GM12878 (cell line): Measurements from ENCODE around the gene TCF7L2. TPM values are rescaled to one million over a fixed set of nuclear protein-coding genes. Genes with fewer than 3 reads are reported as not detected.

ENCODE experiments used
- CBX5 ChIP-seq: sonication (generic); IDR thresholded peaks from 2 replicates; pipeline ENCODE4 v1.6.1; 2016; ENCODE audit warnings: low read depth, moderate library complexity, mild to moderate bottlenecking, inconsistent platforms
- CREM ChIP-seq: IDR thresholded peaks from 2 replicates; pipeline ENCODE4 v1.6.1; 2014; ENCODE audit warnings: antibody characterized with exemption, low read depth
- DPF2 ChIP-seq: fragments of 450-650 bp; IDR thresholded peaks from 2 replicates; pipeline ENCODE4 v1.6.1; 2017; ENCODE audit warnings: mild to moderate bottlenecking
- ESRRA ChIP-seq: IDR thresholded peaks from 2 replicates; pipeline ENCODE4 v1.6.1; 2012; ENCODE audit warnings: mild to moderate bottlenecking, low read length, improper control_type of control experiment
- FOXK2 ChIP-seq: fragments of 450-650 bp; IDR thresholded peaks from 2 replicates; pipeline ENCODE4 v1.6.1; 2017; ENCODE audit warnings: mild to moderate bottlenecking, moderate library complexity
- JUND ChIP-seq: IDR thresholded peaks from 2 replicates; pipeline ENCODE4 v1.6.1; 2012; ENCODE audit warnings: low read depth, mild to moderate bottlenecking, low read length, improper control_type of control experiment, moderate library complexity
- KDM1A ChIP-seq: fragments of 200-600 bp; sonication (generic); IDR thresholded peaks from 2 replicates; pipeline ENCODE4 v1.6.1; 2016; ENCODE audit warnings: borderline replicate concordance
- KLF5 ChIP-seq: fragments of 450-650 bp; IDR thresholded peaks from 2 replicates; pipeline ENCODE4 v1.6.1; 2014; ENCODE audit warnings: mild to moderate bottlenecking; ENCODE audit not compliant: partially characterized antibody
- MEF2A ChIP-seq: IDR thresholded peaks from 2 replicates; pipeline ENCODE4 v1.6.1; 2011; ENCODE audit warnings: low read depth, mild to moderate bottlenecking, low read length, moderate library complexity; ENCODE audit not compliant: insufficient read depth
- MEF2B ChIP-seq: fragments of 450-650 bp; IDR thresholded peaks from 2 replicates; pipeline ENCODE4 v1.6.1; 2018; ENCODE audit warnings: mild to moderate bottlenecking, moderate library complexity; ENCODE audit not compliant: partially characterized antibody, poor library complexity, severe bottlenecking
- PML ChIP-seq: IDR thresholded peaks from 2 replicates; pipeline ENCODE4 v1.6.1; 2012; ENCODE audit warnings: low read length, inconsistent platforms
- POLR2AphosphoS2 ChIP-seq: IDR thresholded peaks from 2 replicates; pipeline ENCODE4 v1.6.1; 2011; ENCODE audit warnings: low read depth, mild to moderate bottlenecking, low read length, improper control_type of control experiment, moderate library complexity
- SMAD1 ChIP-seq: fragments of 450-650 bp; IDR thresholded peaks from 2 replicates; pipeline ENCODE4 v1.6.1; 2018; ENCODE audit warnings: mild to moderate bottlenecking, low read depth; ENCODE audit not compliant: partially characterized antibody
- SPI1 ChIP-seq: IDR thresholded peaks from 2 replicates; pipeline ENCODE4 v1.6.1; 2011; ENCODE audit warnings: low read depth, mild to moderate bottlenecking, low read length, moderate library complexity, borderline replicate concordance; ENCODE audit not compliant: insufficient read depth
- TCF12 ChIP-seq: IDR thresholded peaks from 2 replicates; pipeline ENCODE4 v1.6.1; 2011; ENCODE audit warnings: low read depth, mild to moderate bottlenecking, low read length
- ZBED1 ChIP-seq: IDR thresholded peaks from 2 replicates; pipeline ENCODE4 v1.6.1; 2016; ENCODE audit warnings: borderline replicate concordance
- ZNF622 ChIP-seq: fragments of 450-650 bp; IDR thresholded peaks from 2 replicates; pipeline ENCODE4 v1.6.1; 2017; ENCODE audit warnings: mild to moderate bottlenecking, inconsistent platforms
- ZZZ3 ChIP-seq: IDR thresholded peaks from 2 replicates; pipeline ENCODE4 v1.6.1; 2011; ENCODE audit warnings: low read depth; ENCODE audit not compliant: control insufficient read depth, insufficient read length
- polyA plus RNA-seq, 11 experiments: library from polyadenylated mRNA; depleted of rRNA in 4 of 11; unstranded in 6 of 11; stranded (reverse) in 5 of 11; fragments of >200 nt; fragmentation: Nextera tagmentation in 4 of 11; fragmentation: Illumina TruSeq in 1 of 11; extraction: Ambion mirVana in 4 of 11; extraction: Trizol in 1 of 11; gene quantifications; 1 replicate in 1 of 11; 2 replicates in 10 of 11; pipeline versions ENCODE4 v1.2.1 to v1.2.3, GENCODE V29; 2011 to 2016; ENCODE audit warnings: inconsistent platforms in 2 of 11, missing spikeins in 2 of 11, low read depth in 1 of 11
- total RNA-seq, 4 experiments: library from RNA; depleted of rRNA in 3 of 4; stranded (reverse); fragments of >200 nt in 3 of 4; fragmentation: Illumina TruSeq in 1 of 4; extraction: Trizol in 1 of 4; gene quantifications; 2 replicates each; pipeline versions ENCODE4 v1.2.1 to v1.2.3, GENCODE V29; 2013 to 2021
- TF ChIP-seq, protein P1 (sequence below): IDR thresholded peaks from 2 replicates; pipeline ENCODE4 v1.6.1; 2012; ENCODE audit warnings: low read length, inconsistent platforms
- TF ChIP-seq, protein P2 (sequence below): fragments of 450-650 bp; IDR thresholded peaks from 2 replicates; pipeline ENCODE4 v1.6.1; 2016; ENCODE audit warnings: mild to moderate bottlenecking, moderate library complexity, borderline replicate concordance
- TF ChIP-seq, protein P3 (sequence below): fragments of 450-650 bp; formaldehyde crosslinking; IDR thresholded peaks from 2 replicates; pipeline ENCODE4 v1.5.0; 2022; ENCODE audit warnings: mild to moderate bottlenecking, missing genetic modification characterization

Gene TCF7L2
- total and polyA plus RNA-seq, 10 of the 15 experiments (the other 5 are each of a cell fraction or from before 2014, with no cell fraction given): 0.02 to 1.1 (median 0.35) TPM; not detected in 4

DNA sequence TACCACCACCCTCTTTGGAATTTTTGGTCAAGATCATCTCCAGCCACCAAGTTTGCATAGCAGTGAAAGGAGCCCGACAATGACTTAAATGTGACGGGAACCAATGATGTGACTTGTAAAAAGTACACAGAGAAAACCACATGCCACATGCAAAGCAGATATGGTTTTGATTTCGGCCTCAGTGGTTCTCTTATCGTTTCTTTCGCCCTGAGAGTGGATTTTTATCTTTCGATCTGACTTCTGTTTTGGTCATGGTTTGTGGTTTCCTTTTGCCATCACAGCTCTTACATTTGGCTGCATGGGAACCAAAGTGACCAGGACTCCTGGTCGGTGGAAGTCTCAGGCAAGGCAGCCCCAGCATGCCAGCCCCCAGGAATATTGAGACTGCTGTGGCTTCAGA, 31.5 kb downstream of the TCF7L2 start (continued):
- TF ChIP-seq, protein P1, sequence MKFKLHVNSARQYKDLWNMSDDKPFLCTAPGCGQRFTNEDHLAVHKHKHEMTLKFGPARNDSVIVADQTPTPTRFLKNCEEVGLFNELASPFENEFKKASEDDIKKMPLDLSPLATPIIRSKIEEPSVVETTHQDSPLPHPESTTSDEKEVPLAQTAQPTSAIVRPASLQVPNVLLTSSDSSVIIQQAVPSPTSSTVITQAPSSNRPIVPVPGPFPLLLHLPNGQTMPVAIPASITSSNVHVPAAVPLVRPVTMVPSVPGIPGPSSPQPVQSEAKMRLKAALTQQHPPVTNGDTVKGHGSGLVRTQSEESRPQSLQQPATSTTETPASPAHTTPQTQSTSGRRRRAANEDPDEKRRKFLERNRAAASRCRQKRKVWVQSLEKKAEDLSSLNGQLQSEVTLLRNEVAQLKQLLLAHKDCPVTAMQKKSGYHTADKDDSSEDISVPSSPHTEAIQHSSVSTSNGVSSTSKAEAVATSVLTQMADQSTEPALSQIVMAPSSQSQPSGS: peak; percentile 90
- TF ChIP-seq ZBED1 (peak; percentile 91), ZZZ3 (no peak), KLF5 (no peak), KDM1A (no peak), SPI1 (0 out of 2 replicates have a peak, but pooled peaks have one; percentile 31), TCF12 (peak; percentile 58; the same call in 1 of the 2 replicates), JUND (peak; percentile 28; the same call in 1 of the 2 replicates), SMAD1 (peak; percentile 18), ESRRA (no peak), CREM (peak; percentile 66; the same call in 1 of the 2 replicates), FOXK2 (peak; percentile 59), DPF2 (peak; percentile 68), POLR2AphosphoS2 (no peak), MEF2A (peak; percentile 76), PML (peak; percentile 80), CBX5 (0 out of 2 replicates have a peak, but pooled peaks have one; percentile 23), MEF2B (peak; percentile 70), ZNF622 (no peak)
- TF ChIP-seq, protein P2, sequence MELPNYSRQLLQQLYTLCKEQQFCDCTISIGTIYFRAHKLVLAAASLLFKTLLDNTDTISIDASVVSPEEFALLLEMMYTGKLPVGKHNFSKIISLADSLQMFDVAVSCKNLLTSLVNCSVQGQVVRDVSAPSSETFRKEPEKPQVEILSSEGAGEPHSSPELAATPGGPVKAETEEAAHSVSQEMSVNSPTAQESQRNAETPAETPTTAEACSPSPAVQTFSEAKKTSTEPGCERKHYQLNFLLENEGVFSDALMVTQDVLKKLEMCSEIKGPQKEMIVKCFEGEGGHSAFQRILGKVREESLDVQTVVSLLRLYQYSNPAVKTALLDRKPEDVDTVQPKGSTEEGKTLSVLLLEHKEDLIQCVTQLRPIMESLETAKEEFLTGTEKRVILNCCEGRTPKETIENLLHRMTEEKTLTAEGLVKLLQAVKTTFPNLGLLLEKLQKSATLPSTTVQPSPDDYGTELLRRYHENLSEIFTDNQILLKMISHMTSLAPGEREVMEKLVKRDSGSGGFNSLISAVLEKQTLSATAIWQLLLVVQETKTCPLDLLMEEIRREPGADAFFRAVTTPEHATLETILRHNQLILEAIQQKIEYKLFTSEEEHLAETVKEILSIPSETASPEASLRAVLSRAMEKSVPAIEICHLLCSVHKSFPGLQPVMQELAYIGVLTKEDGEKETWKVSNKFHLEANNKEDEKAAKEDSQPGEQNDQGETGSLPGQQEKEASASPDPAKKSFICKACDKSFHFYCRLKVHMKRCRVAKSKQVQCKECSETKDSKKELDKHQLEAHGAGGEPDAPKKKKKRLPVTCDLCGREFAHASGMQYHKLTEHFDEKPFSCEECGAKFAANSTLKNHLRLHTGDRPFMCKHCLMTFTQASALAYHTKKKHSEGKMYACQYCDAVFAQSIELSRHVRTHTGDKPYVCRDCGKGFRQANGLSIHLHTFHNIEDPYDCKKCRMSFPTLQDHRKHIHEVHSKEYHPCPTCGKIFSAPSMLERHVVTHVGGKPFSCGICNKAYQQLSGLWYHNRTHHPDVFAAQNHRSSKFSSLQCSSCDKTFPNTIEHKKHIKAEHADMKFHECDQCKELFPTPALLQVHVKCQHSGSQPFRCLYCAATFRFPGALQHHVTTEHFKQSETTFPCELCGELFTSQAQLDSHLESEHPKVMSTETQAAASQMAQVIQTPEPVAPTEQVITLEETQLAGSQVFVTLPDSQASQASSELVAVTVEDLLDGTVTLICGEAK: peak; percentile 38; the same call in 1 of the 2 replicates
- TF ChIP-seq, protein P3, sequence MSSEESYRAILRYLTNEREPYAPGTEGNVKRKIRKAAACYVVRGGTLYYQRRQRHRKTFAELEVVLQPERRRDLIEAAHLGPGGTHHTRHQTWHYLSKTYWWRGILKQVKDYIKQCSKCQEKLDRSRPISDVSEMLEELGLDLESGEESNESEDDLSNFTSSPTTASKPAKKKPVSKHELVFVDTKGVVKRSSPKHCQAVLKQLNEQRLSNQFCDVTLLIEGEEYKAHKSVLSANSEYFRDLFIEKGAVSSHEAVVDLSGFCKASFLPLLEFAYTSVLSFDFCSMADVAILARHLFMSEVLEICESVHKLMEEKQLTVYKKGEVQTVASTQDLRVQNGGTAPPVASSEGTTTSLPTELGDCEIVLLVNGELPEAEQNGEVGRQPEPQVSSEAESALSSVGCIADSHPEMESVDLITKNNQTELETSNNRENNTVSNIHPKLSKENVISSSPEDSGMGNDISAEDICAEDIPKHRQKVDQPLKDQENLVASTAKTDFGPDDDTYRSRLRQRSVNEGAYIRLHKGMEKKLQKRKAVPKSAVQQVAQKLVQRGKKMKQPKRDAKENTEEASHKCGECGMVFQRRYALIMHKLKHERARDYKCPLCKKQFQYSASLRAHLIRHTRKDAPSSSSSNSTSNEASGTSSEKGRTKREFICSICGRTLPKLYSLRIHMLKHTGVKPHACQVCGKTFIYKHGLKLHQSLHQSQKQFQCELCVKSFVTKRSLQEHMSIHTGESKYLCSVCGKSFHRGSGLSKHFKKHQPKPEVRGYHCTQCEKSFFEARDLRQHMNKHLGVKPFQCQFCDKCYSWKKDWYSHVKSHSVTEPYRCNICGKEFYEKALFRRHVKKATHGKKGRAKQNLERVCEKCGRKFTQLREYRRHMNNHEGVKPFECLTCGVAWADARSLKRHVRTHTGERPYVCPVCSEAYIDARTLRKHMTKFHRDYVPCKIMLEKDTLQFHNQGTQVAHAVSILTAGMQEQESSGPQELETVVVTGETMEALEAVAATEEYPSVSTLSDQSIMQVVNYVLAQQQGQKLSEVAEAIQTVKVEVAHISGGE (CRISPR knock-in tag): no peak
